CD14-positive monocyte (primary cell): Measurements from ENCODE around the gene TMBIM4. TPM values are rescaled to one million over a fixed set of nuclear protein-coding genes. Genes with fewer than 3 reads are reported as not detected.

Source experiments
- DNase-seq, 3 donors: peaks; one replicate each; pipeline ENCODE4 v3.0.0-alpha.2; 2011 to 2022
- H2AFZ ChIP-seq: 2 replicates; pipeline ENCODE4 v1.6.0; 2012; ENCODE audit warnings: mild to moderate bottlenecking, low read depth, low read length, inconsistent platforms; ENCODE audit not compliant: insufficient read depth, poor library complexity, severe bottlenecking
- H3K27ac ChIP-seq, 2 donors: 1 replicate in 1 of 2; 2 replicates in 1 of 2; pipeline ENCODE4 v1.5.1; 2012 to 2013; ENCODE audit warnings: low read length in 2 of 2, control low read depth in 1 of 2, inconsistent platforms in 1 of 2, low read depth in 1 of 2, mild to moderate bottlenecking in 1 of 2
- H3K27me3 ChIP-seq, 2 donors: one replicate each; pipeline versions ENCODE4 v1.6.0 to v1.6.1; 2011 to 2013; ENCODE audit warnings: low read length in 2 of 2; ENCODE audit not compliant: control insufficient read depth in 2 of 2, insufficient read depth in 2 of 2
- H3K36me3 ChIP-seq, 2 donors: replicated peaks in 1 of 2; 1 replicate in 1 of 2; 2 replicates in 1 of 2; pipeline versions ENCODE4 v1.5.1 to v1.6.1; 2012 to 2013; ENCODE audit warnings: low read length in 2 of 2, control low read depth in 1 of 2, inconsistent platforms in 1 of 2, mild to moderate bottlenecking in 1 of 2; ENCODE audit not compliant: insufficient read depth in 2 of 2, control insufficient read depth in 1 of 2
- H3K4me1 ChIP-seq, 2 donors: 1 replicate in 1 of 2; 2 replicates in 1 of 2; pipeline versions ENCODE4 v1.5.1 to v1.6.1; 2012 to 2013; ENCODE audit warnings: low read length in 2 of 2, control low read depth in 1 of 2, inconsistent platforms in 1 of 2, mild to moderate bottlenecking in 1 of 2, moderate library complexity in 1 of 2; ENCODE audit not compliant: insufficient read depth in 2 of 2, control insufficient read depth in 1 of 2
- H3K4me2 ChIP-seq: replicated peaks from 2 replicates; pipeline ENCODE3; 2012; ENCODE audit warnings: low read length, moderate library complexity, mild to moderate bottlenecking; ENCODE audit not compliant: poor library complexity, severe bottlenecking; ENCODE audit errors: extremely low read depth
- H3K4me3 ChIP-seq, 3 experiments: fragments of 200-600 bp in 1 of 3; sonication (generic) in 1 of 3; replicated peaks in 1 of 3; 1 replicate in 2 of 3; 2 replicates in 1 of 3; pipeline ENCODE4 v1.5.1; 2011 to 2013; ENCODE audit warnings: low read length in 3 of 3, mild to moderate bottlenecking in 3 of 3, control low read depth in 2 of 3, low read depth in 2 of 3, inconsistent platforms in 1 of 3, moderate library complexity in 1 of 3
- H3K79me2 ChIP-seq: 2 replicates; pipeline ENCODE4 v1.6.0; 2012; ENCODE audit warnings: mild to moderate bottlenecking, control low read depth, inconsistent platforms, low read length, moderate library complexity; ENCODE audit not compliant: insufficient read depth
- H3K9ac ChIP-seq: 2 replicates; pipeline ENCODE4 v1.6.0; 2017; ENCODE audit warnings: low read length, mild to moderate bottlenecking; ENCODE audit not compliant: insufficient read depth, poor library complexity, severe bottlenecking
- H3K9me3 ChIP-seq, 2 donors: replicated peaks in 1 of 2; 1 replicate in 1 of 2; 2 replicates in 1 of 2; pipeline versions ENCODE4 v1.5.1 to v1.6.1; 2012 to 2013; ENCODE audit warnings: low read length in 2 of 2, control low read depth in 1 of 2; ENCODE audit not compliant: control insufficient read depth in 1 of 2, insufficient read depth in 1 of 2
- H4K20me1 ChIP-seq: 2 replicates; pipeline ENCODE4 v1.6.0; 2012; ENCODE audit warnings: mild to moderate bottlenecking, low read length, control low read depth, moderate library complexity; ENCODE audit not compliant: insufficient read depth
- H3K27ac Mint-ChIP-seq, 7 donors: one replicate each; pipeline ENCODE4 v1.8.0; 2020; ENCODE audit warnings: mild to moderate bottlenecking in 7 of 7, mixed read lengths in 7 of 7, moderate library complexity in 6 of 7, inconsistent platforms in 2 of 7
- H3K27me3 Mint-ChIP-seq, 3 donors: one replicate each; pipeline ENCODE4 v1.8.0; 2021 to 2022; ENCODE audit warnings: low read depth in 3 of 3, mild to moderate bottlenecking in 3 of 3, mixed read lengths in 3 of 3, moderate library complexity in 3 of 3, inconsistent platforms in 1 of 3
- H3K36me3 Mint-ChIP-seq, 2 donors: one replicate each; pipeline ENCODE4 v1.8.0; 2020; ENCODE audit warnings: mixed read lengths in 2 of 2, inconsistent platforms in 1 of 2, mild to moderate bottlenecking in 1 of 2
- H3K4me1 Mint-ChIP-seq: one replicate; pipeline ENCODE4 v1.8.0; 2020; ENCODE audit warnings: mild to moderate bottlenecking, mixed read lengths
- H3K4me3 Mint-ChIP-seq, 2 donors: one replicate each; pipeline ENCODE4 v1.8.0; 2020; ENCODE audit warnings: mild to moderate bottlenecking in 2 of 2, mixed read lengths in 2 of 2, moderate library complexity in 1 of 2
- H3K9me3 Mint-ChIP-seq, 7 donors: one replicate each; pipeline ENCODE4 v1.8.0; 2020 to 2022; ENCODE audit warnings: mixed read lengths in 7 of 7, mild to moderate bottlenecking in 6 of 7, moderate library complexity in 6 of 7, inconsistent platforms in 2 of 7
- WGBS: methylation state at CpG from one replicate; pipeline ENCODE4 v1.1.5; 2013; ENCODE audit warnings: missing lambda C conversion rate; ENCODE audit not compliant: insufficient coverage; 5-methylcytosine and 5-hydroxymethylcytosine counted together
- intact Hi-C, 2 donors: fragments of 100-400 bp; cut with micrococcal nuclease; formaldehyde crosslinking; loops; one replicate each; pipeline versions ENCODE4 v1.15.0 to v1.15.1; 2023
- polyA plus RNA-seq, 3 donors: library from polyadenylated mRNA; depleted of rRNA in 1 of 3; unstranded in 2 of 3; stranded (reverse) in 1 of 3; fragments of 300-500 nt in 2 of 3; fragments of >200 nt in 1 of 3; fragmentation: Illumina TruSeq in 2 of 3; gene quantifications; 1 replicate in 2 of 3; 2 replicates in 1 of 3; pipeline ENCODE4 v1.2.3, GENCODE V29; 2012 to 2021
- TF ChIP-seq, protein P1 (sequence below): fragments of 200-600 bp; IDR thresholded peaks from one replicate; pipeline ENCODE4 v1.8.0; 2022; ENCODE audit warnings: antibody characterized with exemption, mild to moderate bottlenecking

Gene TMBIM4
- polyA plus RNA-seq, 3 donors: 153 to 823 (median 694) TPM

DNA sequence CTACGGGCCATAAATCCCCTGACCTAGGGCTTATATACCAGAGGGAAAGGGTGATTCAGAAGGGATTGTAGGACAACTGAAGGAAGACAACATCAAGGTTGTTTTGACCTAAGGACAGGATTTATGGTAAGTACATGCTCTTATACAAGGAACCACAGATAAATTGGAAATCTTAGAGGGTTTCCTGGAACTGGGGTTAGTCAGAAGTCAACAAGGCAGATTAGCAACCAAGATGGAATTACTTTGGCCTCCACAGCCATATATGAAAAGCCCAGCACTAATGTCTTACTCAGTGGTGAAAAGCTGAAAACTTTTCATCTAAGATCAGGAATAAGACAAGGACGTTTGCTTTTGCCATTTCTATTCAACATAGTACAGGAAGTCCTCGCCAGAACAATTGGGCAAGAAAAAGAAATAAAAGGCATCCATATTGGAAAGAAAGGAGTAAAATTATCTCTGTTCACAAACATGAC, 5.4 kb downstream of the TMBIM4 start:
- Mint-ChIP-seq H3K4me1 (peaks cover 49% of the 10 kb centered on the region), H3K4me3 (no peak overlapping the region), H3K36me3 (peaks cover 50 to 57% of the 10 kb centered on the region in 2 donors), H3K27me3 (peaks cover 0 to 2% (median 0%) of the 10 kb centered on the region in 3 donors), H3K27ac (peak overlapping the region in 3 of 7 donors; percentile 6 to 74 (median 30)), H3K9me3 (peaks cover 9 to 25% (median 18%) of the 10 kb centered on the region in 7 donors)
- Histone ChIP-seq H3K27ac (peak overlapping the region in 1 of 2 donors; percentile 54), H4K20me1 (peaks cover 37% of the 10 kb centered on the region), H3K4me2 (no peak overlapping the region), H3K9me3 (peaks cover 7 to 11% of the 10 kb centered on the region in 2 donors), H3K36me3 (peaks cover 10 to 54% of the 10 kb centered on the region in 2 donors), H3K79me2 (peaks cover 97% of the 10 kb centered on the region), H3K4me3 (no peak overlapping the region), H3K9ac (no peak overlapping the region), H3K4me1 (peaks cover 15 to 40% of the 10 kb centered on the region in 2 donors), H2AFZ (no peak overlapping the region), H3K27me3 (no peaks in the 10 kb centered on the region)
- DNase-seq: no peak
- intact Hi-C loops: loop anchor here in 1 of 2 donors (10.0 kb wide), 1 partner anchor 50 kb away; no protein-coding TSS in a partner anchor
- TF ChIP-seq, protein P1, sequence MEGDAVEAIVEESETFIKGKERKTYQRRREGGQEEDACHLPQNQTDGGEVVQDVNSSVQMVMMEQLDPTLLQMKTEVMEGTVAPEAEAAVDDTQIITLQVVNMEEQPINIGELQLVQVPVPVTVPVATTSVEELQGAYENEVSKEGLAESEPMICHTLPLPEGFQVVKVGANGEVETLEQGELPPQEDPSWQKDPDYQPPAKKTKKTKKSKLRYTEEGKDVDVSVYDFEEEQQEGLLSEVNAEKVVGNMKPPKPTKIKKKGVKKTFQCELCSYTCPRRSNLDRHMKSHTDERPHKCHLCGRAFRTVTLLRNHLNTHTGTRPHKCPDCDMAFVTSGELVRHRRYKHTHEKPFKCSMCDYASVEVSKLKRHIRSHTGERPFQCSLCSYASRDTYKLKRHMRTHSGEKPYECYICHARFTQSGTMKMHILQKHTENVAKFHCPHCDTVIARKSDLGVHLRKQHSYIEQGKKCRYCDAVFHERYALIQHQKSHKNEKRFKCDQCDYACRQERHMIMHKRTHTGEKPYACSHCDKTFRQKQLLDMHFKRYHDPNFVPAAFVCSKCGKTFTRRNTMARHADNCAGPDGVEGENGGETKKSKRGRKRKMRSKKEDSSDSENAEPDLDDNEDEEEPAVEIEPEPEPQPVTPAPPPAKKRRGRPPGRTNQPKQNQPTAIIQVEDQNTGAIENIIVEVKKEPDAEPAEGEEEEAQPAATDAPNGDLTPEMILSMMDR: no peak
- no CpG with 5 or more reads among the region's 3 CpGs for WGBS

- Histone ChIP-seq H3K27ac (peak overlapping the region in 1 of 2 donors; percentile 54), H3K9me3 (peaks cover 7 to 11% of the 10 kb centered on the region in 2 donors), H4K20me1 (peaks cover 48% of the 10 kb centered on the region), H3K27me3 (no peaks in the 10 kb centered on the region), H3K9ac (no peak overlapping the region), H3K36me3 (peaks cover 13 to 60% of the 10 kb centered on the region in 2 donors), H3K4me3 (no peak overlapping the region), H3K79me2 (peaks cover 100% of the 10 kb centered on the region), H3K4me2 (no peak overlapping the region), H2AFZ (no peak overlapping the region), H3K4me1 (peaks cover 11 to 40% of the 10 kb centered on the region in 2 donors)
- Mint-ChIP-seq H3K27ac (peak overlapping the region; percentile 66 to 86 (median 82)), H3K4me3 (no peak overlapping the region), H3K36me3 (peaks cover 54 to 66% of the 10 kb centered on the region in 2 donors), H3K9me3 (peaks cover 9 to 25% (median 18%) of the 10 kb centered on the region in 7 donors), H3K27me3 (no peaks in the 10 kb centered on the region), H3K4me1 (peaks cover 54% of the 10 kb centered on the region)
- WGBS: no CpG with 5 or more reads among the region's 4 CpGs
- intact Hi-C loops: loop anchor here in 1 of 2 donors (10.0 kb wide), 1 partner anchor 52 kb away; no protein-coding TSS in a partner anchor
- TF ChIP-seq, protein P1: no peak
- DNase-seq: peak; percentile 41 to 83 (median 46)
Measured at GRCh38 chr12:66163289-66163688, 6.5 kb downstream of the TMBIM4 start.
